ENCODE results near the gene DMWD.

DMWD gene

DNA sequence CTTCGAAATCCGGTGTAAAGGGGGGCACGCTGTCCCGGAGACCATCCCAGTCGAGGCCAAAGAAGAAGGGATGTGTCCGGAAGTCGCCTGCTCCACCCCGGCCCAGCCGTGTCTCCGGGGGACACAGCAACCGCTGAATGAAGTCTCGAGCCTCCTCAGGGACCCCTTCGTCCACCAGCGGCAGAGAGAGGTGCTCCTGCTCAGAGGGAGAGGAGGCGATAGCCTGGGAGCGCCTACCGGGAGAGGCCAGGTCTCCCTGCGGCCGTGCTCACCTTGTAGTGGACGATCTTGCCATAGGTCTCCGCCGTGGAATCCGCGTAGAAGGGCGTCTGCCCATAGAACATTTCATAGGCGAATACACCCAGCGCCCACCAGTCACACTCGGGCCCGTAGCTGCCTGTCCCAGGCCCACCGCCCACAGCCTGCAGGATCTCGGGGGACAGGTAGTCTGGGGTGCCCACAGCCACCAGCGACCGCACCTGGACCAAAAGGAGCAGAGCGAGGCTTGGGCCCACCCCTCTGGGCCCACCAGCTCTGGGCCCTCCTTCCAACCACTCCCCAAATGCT lies 15.2 kb downstream of the DMWD start:
- TF ChIP-seq, protein P1, sequence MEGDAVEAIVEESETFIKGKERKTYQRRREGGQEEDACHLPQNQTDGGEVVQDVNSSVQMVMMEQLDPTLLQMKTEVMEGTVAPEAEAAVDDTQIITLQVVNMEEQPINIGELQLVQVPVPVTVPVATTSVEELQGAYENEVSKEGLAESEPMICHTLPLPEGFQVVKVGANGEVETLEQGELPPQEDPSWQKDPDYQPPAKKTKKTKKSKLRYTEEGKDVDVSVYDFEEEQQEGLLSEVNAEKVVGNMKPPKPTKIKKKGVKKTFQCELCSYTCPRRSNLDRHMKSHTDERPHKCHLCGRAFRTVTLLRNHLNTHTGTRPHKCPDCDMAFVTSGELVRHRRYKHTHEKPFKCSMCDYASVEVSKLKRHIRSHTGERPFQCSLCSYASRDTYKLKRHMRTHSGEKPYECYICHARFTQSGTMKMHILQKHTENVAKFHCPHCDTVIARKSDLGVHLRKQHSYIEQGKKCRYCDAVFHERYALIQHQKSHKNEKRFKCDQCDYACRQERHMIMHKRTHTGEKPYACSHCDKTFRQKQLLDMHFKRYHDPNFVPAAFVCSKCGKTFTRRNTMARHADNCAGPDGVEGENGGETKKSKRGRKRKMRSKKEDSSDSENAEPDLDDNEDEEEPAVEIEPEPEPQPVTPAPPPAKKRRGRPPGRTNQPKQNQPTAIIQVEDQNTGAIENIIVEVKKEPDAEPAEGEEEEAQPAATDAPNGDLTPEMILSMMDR (IDR thresholded peaks at IDR 0.05) = no peak

DNA sequence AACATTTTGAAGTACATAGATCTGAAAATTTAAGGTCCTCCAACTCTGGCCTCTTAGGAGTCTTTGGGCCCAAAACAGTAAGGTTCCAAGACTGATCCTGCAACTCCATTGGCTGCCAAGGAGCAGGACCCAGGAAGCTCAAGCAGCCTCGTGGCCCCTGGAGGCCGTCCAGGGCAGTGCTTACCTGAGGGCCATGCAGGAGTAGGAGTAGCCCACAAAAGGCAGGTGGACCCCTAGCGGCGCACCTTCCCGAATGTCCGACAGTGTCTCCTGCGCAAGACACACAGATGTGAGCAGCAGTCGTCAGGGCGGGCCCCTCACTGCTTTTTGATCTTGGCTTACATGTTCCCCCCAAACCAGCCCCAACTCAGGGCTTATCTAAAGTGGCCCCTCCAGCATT lies 17.9 kb downstream of the DMWD start:
- TF ChIP-seq, protein P1 (IDR thresholded peaks at IDR 0.05) = no peak

GRCh38 chr19:45773384-45773783 lies 19.3 kb downstream of the DMWD start:
- TF ChIP-seq, protein P1 (IDR thresholded peaks at IDR 0.05) = no peak

DNA sequence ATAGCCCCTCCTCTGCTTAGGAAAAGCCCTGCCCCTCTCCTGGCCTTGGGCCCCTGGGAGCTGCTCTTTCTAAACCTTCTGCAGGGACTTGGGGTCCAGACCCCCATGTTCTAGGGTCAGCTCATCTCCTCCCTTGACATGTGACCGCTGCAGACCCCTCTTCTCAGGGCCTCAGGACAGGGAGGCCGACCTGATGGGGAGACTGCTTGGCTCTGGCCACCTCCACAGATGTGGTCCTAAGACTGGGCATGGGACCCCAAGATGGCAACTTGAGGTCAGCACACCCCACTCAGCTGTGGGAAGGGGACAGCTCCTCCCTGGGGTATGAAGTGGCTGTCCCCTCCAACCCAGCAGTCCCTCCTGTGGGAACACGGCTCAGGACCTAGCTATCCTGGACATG lies 19.7 kb downstream of the DMWD start:
- TF ChIP-seq, protein P1 (IDR thresholded peaks at IDR 0.05) = no peak

DNA sequence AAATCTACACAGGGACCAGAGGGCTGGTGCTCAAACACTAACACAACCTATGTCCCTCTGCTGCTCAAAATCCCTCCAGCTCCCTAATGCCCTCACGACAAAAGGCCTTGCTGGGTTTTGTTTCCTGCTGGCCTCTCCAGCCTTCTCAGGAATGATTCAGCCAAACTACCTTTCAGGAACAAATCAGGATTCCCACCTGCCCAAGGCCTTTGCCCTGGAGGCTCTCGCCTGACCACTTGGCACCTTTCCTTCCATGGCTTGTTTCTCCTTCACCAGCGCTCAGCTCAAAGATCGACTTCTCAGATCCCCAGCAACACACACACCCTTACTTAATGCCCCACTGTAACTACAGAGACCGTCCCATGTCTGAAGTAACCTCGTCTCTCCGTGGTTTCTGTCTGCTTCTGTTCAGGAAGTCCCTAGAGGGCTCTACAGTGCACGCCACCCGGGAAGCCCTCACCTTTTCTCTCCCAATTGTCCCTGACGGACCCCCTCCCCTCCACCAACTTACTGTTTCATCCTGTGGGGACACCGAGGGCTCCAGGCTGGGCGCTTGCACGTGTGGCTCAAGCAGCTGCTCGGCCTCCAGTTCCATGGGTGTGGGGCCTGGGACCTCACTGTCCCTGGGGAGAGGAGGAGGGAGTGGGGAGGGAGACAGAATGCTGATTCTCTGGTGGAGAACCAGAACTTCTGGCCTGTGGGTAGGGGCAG lies 20.4 kb downstream of the DMWD start:
- TF ChIP-seq, protein P1 (IDR thresholded peaks at IDR 0.05) = no peak

- TF ChIP-seq, protein P1 (IDR thresholded peaks at IDR 0.05) = no peak
These were observed 21.2 kb downstream of the DMWD start for GRCh38 chr19:45771311-45771933.

DNA sequence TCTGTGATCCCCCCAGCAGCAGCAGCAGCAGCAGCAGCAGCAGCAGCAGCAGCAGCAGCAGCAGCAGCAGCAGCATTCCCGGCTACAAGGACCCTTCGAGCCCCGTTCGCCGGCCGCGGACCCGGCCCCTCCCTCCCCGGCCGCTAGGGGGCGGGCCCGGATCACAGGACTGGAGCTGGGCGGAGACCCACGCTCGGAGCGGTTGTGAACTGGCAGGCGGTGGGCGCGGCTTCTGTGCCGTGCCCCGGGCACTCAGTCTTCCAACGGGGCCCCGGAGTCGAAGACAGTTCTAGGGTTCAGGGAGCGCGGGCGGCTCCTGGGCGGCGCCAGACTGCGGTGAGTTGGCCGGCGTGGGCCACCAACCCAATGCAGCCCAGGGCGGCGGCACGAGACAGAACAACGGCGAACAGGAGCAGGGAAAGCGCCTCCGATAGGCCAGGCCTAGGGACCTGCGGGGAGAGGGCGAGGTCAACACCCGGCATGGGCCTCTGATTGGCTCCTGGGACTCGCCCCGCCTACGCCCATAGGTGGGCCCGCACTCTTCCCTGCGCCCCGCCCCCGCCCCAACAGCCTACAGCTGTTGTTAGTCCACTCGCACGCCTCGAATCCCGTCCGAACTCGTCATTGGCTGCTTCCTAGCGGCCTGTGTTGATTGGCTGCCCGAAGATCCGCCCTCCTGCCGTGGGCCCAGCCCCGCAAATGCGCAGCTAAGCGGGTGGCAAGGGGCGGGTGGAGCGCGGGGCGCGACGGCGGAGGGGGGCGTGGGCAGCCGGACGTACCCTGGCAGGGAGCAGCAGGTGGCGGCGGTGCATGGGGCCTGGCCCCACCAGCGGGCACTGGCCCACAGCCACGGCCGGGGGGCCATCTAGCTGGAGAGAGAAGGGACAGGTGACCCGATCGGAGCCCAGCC lies 22.2 kb downstream of the DMWD start:
- TF ChIP-seq, protein P1 (IDR thresholded peaks at IDR 0.05) = peak; percentile 56
